Neutrophil (primary cell): ENCODE measurements around the gene RETREG2.
A peak's percentile ranks its signal among the peaks of the same experiment; 100 is the strongest.

Experiments
- H3K27ac ChIP-seq: fragments of 200-600 bp; sonication (generic); 2 replicates; pipeline ENCODE4 v1.5.1; 2016; ENCODE audit warnings: mild to moderate bottlenecking, moderate library complexity
- H3K27me3 ChIP-seq: fragments of 200-600 bp; sonication (generic); 2 replicates; pipeline ENCODE4 v1.6.0; 2016; ENCODE audit warnings: mild to moderate bottlenecking
- H3K36me3 ChIP-seq: fragments of 200-600 bp; sonication (generic); 2 replicates; pipeline ENCODE4 v1.5.1; 2017
- H3K4me1 ChIP-seq, 2 experiments: fragments of 200-600 bp in 1 of 2; sonication (generic) in 1 of 2; 1 replicate in 1 of 2; 2 replicates in 1 of 2; pipeline versions ENCODE4 v1.5.1 to v1.6.1; 2013 to 2016; ENCODE audit warnings: low read depth in 1 of 2, low read length in 1 of 2, mild to moderate bottlenecking in 1 of 2, moderate library complexity in 1 of 2; ENCODE audit not compliant: control insufficient read depth in 1 of 2, insufficient read depth in 1 of 2
- H3K4me3 ChIP-seq, 2 experiments: fragments of 200-600 bp in 1 of 2; sonication (generic) in 1 of 2; 1 replicate in 1 of 2; 2 replicates in 1 of 2; pipeline ENCODE4 v1.5.1; 2013 to 2016; ENCODE audit warnings: low read depth in 1 of 2, low read length in 1 of 2, mild to moderate bottlenecking in 1 of 2, moderate library complexity in 1 of 2
- H3K9me3 ChIP-seq: fragments of 200-600 bp; sonication (generic); 2 replicates; pipeline ENCODE4 v1.5.1; 2016
- CTCF ChIP-seq: fragments of 200-600 bp; sonication (generic); IDR thresholded peaks from 2 replicates; pipeline ENCODE4 v1.5.1; 2016; ENCODE audit warnings: antibody characterized with exemption

RETREG2 gene

GRCh38 chr2:219178377-219179175, 501 bp downstream of the RETREG2 start:
- Histone ChIP-seq H3K27ac (peak overlapping the region; percentile 100), H3K4me3 (peak overlapping the region; percentile 84 to 95), H3K4me1 (peaks cover 69 to 80% of the 10 kb centered on the region in 2 experiments), H3K9me3 (no peaks in the 10 kb centered on the region), H3K27me3 (no peaks in the 10 kb centered on the region), H3K36me3 (peaks cover 63% of the 10 kb centered on the region)
- no peak for TF ChIP-seq CTCF

GRCh38 chr2:219179601-219180465, 1.8 kb downstream of the RETREG2 start:
- TF ChIP-seq CTCF: no peak
- H3K27ac ChIP-seq: peak overlapping the region; percentile 100
- peak overlapping the region; percentile 84 to 95 for H3K4me3 ChIP-seq
- H3K27me3 ChIP-seq: no peaks in the 10 kb centered on the region
- H3K36me3 ChIP-seq: peaks cover 62% of the 10 kb centered on the region
- peaks cover 71 to 76% of the 10 kb centered on the region in 2 experiments for H3K4me1 ChIP-seq
- H3K9me3 ChIP-seq: no peaks in the 10 kb centered on the region

GRCh38 chr2:219180961-219181360, 2.9 kb downstream of the RETREG2 start:
- no peaks in the 10 kb centered on the region for H3K27me3 ChIP-seq
- peaks cover 64 to 65% of the 10 kb centered on the region in 2 experiments for H3K4me1 ChIP-seq
- H3K27ac ChIP-seq: peak overlapping the region; percentile 79
- H3K36me3 ChIP-seq: peaks cover 66% of the 10 kb centered on the region
- H3K4me3 ChIP-seq: no peak overlapping the region
- no peaks in the 10 kb centered on the region for H3K9me3 ChIP-seq
- TF ChIP-seq CTCF: no peak

- Histone ChIP-seq H3K27ac (peak overlapping the region; percentile 79), H3K9me3 (no peaks in the 10 kb centered on the region), H3K27me3 (no peaks in the 10 kb centered on the region), H3K36me3 (peaks cover 70% of the 10 kb centered on the region), H3K4me3 (peak overlapping the region; percentile 36 to 51), H3K4me1 (peaks cover 59 to 60% of the 10 kb centered on the region in 2 experiments)
- no peak for TF ChIP-seq CTCF
These were observed 3.5 kb downstream of the RETREG2 start for GRCh38 chr2:219181531-219181930.

GRCh38 chr2:219182331-219183150, 4.5 kb downstream of the RETREG2 start:
- Histone ChIP-seq H3K27me3 (no peaks in the 10 kb centered on the region), H3K27ac (peak overlapping the region; percentile 79), H3K36me3 (peaks cover 76% of the 10 kb centered on the region), H3K9me3 (no peaks in the 10 kb centered on the region), H3K4me3 (peak overlapping the region; percentile 36 to 51), H3K4me1 (peaks cover 53 to 55% of the 10 kb centered on the region in 2 experiments)
- no peak for TF ChIP-seq CTCF
